Stimulated activated CD8-positive, alpha-beta memory T cell treated with anti-CD3 and anti-CD28 coated beads, Interleukin-4, amount 100 ng/mL, for 1 hour (primary cell): ENCODE measurements around the gene RNU4-1.
"Not testable (repeated sequence)": the region's sequence is repeated elsewhere in the genome, so short reads cannot be mapped to it uniquely, and the experiment has no call there.

ENCODE experiments used
- DNase-seq, 2 donors: peaks; one replicate each; pipeline ENCODE4 v3.0.0-alpha.2; 2020; ENCODE audit warnings: low read depth in 2 of 2, low spot score in 1 of 2

The RNU4-1 gene

DNA sequence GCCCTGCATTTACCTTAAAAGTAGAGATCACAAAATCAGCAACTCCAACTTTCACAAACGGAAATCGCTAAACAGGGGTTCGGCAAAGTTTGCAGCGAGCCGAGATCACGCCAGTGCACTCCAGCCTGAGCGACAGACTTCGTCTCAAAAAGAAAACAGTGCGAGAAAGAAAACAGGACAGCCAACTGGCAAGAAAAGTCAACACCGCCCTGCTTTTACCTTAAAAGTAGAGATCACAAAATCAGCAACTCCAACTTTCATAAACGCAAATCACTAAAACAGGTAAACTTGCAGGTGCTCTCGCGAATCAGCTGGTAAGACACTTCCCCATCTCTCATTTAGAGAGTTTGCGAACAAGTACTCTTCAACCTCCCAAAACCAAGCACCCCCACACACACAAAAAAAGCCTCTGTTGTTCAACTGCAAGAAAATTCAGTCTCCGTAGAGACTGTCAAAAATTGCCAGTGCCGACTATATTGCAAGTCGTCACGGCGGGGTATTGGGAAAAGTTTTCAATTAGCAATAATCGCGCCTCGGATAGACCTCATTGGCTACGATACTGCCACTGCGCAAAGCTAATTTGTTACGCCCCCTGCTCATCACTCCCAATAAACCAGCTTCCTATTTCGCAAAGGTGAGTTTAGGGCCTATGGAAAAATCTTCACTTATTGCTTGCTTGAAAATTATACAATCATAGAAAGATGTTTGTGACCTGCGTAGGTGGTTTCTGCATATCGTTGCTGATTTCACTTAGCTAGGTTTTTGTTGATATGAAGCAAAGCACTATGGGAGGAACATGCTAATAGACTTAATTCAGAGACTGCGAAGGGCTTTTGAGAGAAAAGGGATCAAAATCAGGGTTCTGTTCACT lies at the start of gene RNU4-1:
Gene RNU4-1 (minus strand): TSS at position 577 of the 871 bp plus-strand sequence.
- DNase-seq = peak; percentile 56 to 62

DNA sequence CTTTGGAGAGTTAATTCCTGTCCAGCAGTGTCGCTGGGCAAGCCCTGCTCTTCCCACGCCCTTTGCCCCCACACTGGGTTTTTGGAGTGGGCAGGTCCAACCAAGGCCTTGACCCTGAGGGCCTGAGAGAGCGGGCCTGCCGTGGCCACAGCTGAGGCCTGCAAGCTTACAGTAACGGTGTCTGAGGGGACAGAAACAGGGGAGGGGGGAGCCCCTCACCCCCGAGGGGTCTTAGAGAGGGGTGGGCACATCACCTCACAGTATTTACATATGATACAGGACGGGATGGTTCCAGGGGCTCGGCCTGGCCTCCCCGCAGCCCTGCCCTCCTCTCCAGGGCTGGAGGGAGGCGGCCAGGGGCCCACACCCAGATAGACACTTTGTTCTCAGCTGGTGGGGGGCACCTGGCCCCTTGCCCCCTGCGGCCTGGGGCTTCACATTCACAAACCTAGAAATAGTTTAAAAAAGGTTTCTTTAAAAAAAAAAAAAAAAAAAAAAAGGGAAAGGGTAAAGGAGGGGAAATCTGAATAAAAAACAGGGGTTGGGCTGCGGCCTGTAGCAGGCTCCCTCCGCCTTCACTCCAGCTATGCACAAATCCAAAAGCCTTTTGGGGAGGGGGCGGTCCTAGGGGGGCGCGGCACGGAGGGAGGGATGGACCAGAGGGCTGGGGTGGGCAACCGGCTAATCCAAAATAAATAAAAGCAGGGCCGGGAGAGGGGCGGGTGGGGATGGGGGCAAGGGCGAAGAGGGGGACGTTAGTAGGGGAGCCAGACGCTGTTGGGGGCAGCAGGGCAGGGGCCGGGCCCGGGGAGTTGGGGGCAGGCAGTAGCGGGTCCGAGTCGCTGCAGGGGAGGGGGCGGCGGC lies 49.4 kb upstream of the RNU4-1 start:
- DNase-seq = no peak

DNA sequence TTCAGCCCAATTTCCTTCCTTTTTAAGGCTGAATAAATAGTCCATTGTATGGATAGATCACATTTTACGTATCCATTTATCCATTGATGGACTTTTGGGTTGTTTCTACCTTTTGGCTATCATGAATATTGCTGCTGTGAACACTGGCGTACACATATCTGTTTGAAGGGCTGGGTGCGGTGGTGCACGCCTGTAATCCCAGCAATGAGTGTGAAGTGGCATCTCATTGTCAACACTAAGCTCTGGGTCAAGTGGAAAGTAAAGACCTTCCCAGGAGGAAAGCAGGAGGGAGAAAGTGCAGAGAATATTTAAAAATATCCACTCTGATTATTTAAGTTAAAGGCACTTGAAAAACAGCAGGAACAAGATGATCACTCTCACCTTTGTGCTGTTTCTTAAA lies 46.2 kb upstream of the RNU4-1 start:
- DNase-seq = no peak

DNA sequence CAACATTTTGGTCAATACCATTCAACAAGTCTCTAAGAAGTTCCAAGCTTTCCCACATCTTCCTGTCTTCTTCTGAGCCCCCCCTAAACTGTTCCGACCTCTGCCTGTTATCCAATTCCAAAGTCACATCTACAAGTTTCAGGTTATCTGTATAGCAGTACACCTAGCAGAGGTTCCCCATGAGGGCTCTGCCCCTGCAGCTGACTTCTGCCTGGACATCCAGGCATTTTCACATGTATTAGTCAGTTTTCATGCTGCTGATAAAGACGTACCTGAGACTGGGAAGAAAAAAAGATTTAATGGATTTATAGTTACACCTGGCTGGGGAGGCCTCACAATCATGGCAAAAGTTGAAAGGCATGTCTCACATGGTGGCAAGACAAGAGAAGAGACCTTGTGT lies 44.7 kb upstream of the RNU4-1 start:
- no peak for DNase-seq

DNA sequence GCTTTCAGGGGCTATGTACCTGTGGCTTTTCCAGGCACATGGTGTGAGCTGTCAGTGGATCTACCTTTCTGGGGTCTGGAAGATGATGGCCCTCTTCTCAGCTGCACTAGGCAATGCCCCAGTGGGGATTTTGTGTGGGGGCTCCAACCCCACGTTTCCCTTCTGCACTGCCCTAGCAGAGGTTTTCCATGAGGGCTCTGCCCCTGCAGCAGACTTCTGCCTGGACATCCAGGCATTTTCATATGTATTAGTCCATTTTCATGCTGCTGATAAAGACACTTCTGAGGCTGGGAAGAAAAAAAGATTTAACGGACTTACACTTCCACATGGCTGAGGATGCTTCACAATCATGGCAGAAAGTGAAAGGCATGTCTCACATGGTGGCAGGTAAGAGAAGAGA lies 43.4 kb upstream of the RNU4-1 start:
- not testable (repeated sequence) for DNase-seq

DNA sequence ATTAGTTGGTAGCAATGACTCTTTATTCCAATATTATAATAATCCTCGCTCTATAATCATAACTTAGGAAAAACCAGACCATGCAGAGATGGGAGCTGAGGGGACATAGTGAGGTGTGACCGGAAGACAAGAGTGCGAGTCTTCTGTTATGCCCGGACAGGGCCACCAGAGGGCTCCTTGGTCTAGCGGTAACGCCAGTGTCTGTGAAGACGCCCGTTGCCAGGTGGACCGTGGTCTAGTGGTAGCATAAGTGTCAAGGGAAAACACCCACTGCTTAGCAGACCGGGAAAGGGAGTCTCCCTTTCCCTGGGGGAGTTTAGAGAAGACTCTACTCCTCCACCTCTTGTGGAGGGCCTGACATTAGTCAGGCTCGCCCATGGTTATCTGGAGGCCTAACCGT lies 42.4 kb upstream of the RNU4-1 start:
- DNase-seq = not testable (repeated sequence)

DNA sequence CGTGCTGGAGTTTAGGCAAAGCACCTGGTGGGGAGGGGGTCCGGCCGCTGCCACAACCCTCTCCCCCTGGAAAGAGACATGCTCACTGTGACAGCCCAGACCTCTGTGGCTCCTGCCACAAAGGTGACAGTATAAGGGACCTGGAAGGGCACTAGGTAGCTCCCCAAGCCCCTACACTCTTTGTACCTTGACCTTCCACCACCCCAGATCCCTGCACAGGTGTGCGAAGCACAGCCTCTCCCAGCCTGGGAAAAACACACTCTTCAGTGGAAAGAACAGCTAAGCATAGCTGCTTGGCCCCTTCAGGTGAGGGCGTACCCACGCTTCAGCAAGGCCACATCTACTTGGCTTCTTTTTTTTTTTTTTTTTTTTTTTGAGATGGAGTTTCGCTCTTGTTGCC lies 39.5 kb upstream of the RNU4-1 start:
- no peak for DNase-seq

DNA sequence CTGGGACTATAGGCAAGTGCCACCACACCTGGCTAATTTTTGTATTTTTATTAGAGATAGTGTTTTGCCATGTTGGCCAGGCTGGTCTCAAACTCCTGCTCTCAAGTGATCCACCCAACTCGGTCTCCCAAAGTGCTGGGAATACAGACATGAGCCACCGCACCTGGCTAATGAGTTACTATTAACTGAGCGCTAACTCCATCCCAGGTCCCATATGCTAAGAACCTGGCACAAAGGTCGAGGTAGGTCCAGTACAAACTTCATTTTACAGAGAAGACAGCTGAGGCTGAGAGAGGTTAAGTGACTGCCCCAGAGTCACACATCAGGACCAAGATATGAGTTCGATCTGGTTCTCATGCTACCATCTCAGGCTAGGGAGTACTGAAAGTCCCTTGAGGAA lies 39.0 kb upstream of the RNU4-1 start:
- no peak for DNase-seq

DNA sequence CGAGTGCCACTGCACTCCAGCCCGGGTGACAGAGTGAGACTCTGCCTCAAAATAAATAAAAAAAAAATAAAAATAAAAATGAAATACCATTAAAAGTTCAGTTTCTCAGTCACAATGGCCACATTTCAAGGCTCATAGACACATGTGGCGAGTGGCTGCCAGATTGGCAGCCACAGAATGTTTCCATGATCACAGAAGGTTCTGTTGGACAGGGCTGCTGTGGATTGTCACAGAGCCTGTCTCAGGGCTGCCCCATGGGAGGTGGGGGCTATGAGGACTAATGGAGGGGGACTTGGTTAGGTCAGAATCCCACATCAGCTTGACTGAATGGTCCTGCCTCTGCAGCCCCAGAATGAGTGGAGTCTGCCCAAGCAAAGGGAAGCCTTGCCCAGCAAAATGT lies 38.4 kb upstream of the RNU4-1 start:
- DNase-seq = no peak

DNA sequence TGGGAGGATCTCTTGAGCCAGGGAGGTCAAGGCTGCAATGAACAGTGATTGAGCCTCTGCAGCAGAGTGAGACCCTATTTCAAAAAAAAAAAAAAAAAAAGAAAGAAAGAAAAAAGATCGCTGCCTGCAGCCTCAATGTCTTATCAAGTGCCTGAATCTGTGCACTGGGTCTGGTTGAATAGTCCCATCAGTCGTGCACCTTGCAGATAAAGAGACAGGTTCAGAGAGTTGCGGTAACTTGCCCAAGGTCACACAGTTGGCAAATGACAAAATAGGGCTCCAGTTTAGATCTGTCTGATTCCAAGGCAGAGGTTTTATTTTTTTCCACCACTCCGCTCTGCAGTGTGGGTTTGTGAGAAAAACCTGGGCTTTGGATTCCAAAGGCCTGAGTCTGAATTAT lies 35.2 kb upstream of the RNU4-1 start:
- no peak for DNase-seq

DNA sequence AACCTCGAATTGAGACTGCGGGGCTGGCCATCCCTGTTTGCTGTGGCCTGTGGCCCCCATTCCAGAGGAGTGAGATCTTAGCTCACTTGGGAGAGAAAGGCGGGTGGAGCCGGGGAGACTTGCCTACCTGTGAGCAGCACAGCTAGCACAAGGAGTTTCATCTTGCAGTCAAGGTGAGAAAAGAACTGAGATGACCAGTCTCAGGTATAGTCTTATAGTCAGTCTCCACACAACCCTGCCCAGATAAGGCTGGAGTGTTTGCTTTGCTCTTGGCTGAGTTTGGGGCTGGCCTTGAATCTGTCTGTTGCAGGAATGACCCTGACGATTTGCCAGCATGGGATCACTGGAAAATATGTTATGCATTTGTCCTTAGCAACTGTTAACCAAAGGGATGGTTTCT lies 34.6 kb upstream of the RNU4-1 start, which contains the start of gene PLA2G1B:
Gene PLA2G1B (minus strand): TSS at position 187 of the 400 bp plus-strand sequence. CDS start 26 bp downstream, at position 161.
- DNase-seq = no peak

DNA sequence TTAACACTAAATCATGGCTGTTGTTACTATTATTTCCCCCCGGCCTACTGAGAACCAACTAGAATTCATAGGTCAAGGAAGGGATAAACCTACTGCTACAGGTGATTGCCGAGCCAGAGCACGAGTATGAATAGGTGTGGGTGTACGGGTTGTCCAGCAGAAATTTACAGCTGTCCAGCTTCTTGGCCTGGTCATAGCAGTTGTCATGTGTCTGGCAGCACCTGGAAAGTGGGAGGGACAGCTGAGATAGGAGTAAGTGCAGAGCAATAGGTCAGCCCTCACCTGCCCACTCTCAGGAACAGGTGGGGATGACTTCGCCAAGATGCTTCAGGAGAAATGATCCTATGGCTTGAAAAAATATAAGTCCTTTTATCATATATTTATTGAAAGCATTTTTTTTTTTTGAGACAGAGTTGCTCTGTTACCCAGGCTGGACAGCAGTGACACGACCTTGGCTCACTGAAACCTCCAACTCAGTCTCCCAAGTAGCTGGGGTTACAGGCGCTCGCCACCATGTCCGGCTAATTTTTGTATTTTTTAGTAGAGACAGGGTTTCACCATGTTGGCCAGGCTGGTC lies 31.9 kb upstream of the RNU4-1 start:
- no peak for DNase-seq

DNA sequence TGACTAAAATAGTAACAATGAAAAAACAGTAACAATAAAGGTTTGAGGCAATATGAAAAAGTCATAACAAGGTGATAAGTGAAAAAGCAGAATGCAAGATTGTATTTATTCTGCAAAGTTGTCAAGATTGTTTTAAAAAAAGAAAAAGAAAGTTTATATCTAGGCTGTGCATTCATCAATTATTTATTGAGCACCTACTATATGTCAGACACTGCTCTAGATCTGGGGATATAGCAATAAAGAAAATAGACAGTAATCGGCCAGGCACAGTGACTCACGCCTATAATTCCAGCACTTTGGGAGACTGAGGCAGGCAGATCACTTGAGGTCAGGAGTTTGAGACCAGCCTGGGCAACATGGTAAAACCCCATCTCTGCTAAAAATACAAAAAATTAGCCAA lies 30.7 kb upstream of the RNU4-1 start:
- no peak for DNase-seq

DNA sequence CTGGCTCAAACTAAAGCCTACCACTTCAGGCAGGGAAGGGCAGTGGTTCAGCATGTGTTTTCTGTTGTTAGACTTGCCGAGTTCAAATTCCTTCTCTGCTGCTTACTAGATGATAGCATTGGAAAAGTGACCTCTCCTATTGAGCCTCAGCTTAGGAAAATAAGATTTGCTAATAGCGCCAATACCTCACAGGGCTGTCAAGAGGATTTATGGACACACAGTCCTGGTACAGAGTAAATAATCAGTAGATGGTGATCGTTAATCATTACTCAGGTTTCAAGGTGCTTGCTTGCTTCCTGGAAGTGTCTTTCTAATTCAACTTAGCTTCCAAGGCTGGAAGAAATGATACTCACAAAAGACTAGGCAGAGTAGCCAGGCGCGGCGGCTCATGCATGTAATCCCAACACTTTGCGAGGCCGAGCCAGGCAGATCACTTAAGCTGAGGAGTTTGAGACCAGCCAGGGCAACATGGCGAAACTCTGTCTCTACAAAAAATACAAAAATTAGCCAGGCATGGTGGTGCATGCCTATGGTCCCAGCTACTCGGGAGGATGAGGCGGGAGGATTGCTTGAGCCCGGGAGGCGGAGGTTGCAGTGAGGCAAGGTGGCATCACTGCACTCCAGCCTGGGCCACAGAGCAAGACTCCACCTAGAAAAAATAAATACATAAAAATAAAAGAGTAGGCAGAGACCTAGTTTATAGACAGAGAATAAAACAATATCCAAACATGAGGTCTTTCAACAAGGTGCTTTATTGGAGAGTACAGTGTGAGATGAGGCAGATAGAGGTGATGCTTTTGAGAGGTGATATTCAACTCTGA lies 28.6 kb upstream of the RNU4-1 start:
- no peak for DNase-seq

DNA sequence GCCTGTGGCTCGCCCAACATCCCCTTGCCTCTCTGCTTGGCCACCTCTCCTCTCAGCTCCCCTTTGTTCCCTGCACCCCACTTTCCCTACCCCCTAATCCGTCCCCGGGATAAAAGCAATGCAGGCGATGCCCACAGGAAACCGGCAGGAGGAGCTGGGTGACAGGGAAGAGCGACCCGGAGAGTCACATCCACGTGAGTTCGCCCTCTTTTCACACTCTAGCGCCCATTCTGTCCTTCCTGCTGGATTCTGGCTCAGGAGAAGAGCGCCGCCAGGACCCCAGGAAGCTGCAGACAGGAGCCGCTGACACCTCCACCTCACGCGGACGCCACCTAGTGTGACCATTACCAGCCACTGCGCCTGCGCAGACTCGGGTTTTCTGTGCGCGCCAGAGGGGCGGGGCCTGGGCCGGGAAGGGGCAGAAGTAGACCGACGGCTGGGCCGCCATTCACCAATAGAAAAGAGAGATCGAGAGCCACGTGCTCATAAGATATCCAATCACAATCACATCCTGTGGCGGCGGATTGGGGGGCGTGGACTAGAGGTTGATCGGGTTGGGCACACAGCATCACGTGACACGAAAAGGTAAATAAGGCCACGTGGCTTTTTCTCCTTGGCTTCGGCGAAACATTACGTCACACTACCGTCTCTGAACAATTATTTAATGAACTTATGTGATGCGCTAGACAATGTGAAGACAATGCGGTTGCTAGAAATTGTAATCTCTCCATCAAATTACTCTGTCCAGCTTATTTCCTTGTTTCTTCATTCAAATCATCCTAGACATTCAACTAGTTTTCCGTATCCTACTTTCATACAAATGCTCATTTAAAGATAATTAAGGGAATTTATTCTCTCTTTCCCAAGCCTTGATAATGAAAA lies 24.4 kb upstream of the RNU4-1 start:
- DNase-seq = peak; percentile 99 to 100

DNA sequence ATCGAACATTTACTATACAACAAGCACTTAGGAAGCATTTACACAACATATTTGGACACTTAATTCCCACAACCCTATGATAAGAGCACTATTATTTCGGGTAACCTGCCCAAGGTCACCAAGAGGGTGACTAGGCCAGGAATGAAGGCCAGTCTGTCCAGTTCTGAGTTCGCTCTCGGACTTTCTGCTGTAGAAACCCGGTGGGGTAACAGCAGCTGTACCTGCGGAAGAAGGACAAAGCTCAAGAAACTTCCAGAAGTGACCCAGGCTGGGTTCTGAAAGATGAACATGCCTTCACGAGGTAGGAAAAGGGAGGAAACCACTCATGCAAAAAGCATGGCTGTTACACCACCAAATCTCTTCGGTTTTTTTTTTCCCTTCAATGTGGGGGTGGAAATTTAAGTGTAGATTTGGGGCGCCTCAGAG lies 23.8 kb upstream of the RNU4-1 start:
- no peak for DNase-seq

DNA sequence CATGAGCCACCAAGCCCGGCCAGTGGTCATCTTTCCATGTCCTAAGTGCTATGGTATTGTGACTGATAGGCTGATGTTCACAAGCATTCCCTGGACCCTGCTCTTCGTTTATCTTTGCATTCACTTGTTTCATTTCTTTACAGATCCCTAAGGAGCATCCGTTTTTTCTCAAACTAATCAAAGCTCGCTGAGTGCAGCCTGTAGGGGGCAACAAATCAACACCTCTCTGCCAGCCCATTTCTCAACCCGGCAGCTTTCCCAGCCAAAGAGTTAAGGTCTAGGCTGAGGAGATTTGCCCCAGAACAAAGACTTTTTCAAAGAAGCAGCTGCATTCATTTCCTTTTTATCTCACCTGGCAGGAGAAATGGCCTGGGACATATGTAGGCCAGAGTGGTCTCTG lies 21.2 kb upstream of the RNU4-1 start:
- DNase-seq = no peak

DNA sequence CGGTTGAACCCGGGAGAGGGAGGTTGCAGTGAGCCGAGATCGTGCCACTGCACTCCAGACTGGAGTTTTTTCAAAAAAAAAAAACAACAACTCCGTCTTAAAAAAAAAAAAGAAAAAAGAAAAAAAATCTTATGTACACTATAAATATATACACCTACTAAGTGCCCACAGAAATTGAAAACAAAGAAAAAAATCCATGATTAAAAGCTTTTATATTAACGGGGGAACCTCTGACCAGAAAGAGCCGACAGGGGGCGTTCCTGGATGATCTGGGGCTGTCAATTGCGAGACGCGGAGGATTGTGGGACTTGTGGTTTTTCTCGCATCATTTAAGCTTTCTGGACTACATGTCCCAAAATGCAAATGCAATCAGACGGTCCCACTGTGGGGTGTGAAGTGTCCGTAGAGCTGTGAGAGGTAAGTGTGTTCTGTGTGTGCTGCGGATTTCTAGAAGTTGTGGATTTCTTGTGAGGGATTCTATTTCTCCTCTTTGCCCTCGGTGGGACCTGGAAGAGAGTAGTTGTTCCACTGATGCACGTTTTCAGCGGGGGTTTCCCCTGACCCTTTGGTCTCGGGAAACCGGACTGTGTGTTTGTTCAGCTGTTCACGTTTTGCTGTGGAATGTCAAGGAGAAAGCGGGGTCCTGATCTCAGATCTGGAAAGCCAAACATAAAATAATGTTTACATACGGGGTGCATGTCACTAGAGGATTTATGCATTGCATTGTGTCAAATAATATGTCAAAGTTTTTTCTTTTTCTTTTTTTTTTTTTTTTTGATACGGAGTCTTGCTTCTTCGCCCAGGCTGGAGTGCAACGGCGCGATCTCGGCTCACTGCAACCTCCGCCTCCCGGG lies 9.2 kb upstream of the RNU4-1 start, which contains the start of gene SIRT4:
Gene SIRT4 (plus strand): TSS at position 360 of the 854 bp plus-strand sequence. CDS start 1,241 bp downstream, outside the sequence.
- DNase-seq = peak; percentile 71 to 80

DNA sequence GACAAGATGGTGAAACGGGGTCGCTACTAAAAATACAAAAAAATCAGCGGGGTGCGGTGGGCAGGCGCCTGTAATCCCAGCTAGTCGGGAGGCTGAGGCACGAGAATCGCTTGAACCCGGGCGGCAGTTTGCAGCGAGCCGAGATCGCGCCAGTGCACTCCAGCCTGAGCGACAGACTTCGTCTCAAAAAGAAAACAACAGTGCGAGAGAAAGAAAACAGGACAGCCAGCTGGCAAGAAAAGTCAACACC lies 701 bp downstream of the RNU4-1 start:
- no peak for DNase-seq
